ENCODE results near the gene CTNNAL1. TPM values are rescaled to one million over a fixed set of nuclear protein-coding genes. Genes with fewer than 3 reads are reported as not detected.

The CTNNAL1 gene
- total and polyA plus RNA-seq, 2 donors (not counting 1 experiment from before 2014, with no cell fraction given), result 0.04 to 1.5 TPM

- H3K79me2 ChIP-seq (ENCODE audit: control insufficient read depth, insufficient read depth, low read length), result no peaks in the 10 kb centered on the region
Observed at GRCh38 chr9:109026306-109026705, 13.0 kb upstream of the CTNNAL1 start.

GRCh38 chr9:109022873-109023272 is 9.6 kb upstream of the CTNNAL1 start:
- no peak overlapping the region for H3K9ac ChIP-seq (ENCODE audit: low read length)
- no peaks in the 10 kb centered on the region for H3K79me2 ChIP-seq (ENCODE audit: control insufficient read depth, insufficient read depth, low read length)
- H3K4me1 ChIP-seq (ENCODE audit: control insufficient read depth in 2 of 2, insufficient read depth in 2 of 2, low read length in 2 of 2), result no peaks in the 10 kb centered on the region
- no peak overlapping the region for H3K27ac Mint-ChIP-seq
- H4K20me1 ChIP-seq (ENCODE audit: control insufficient read depth, insufficient read depth, low read length, poor library complexity, severe bottlenecking), result no peaks in the 10 kb centered on the region
- no peaks in the 10 kb centered on the region for H3K9me3 Mint-ChIP-seq (ENCODE audit: insufficient read depth)
- H3K27me3 ChIP-seq (replicated peaks in 1 of 4; ENCODE audit: control extremely low read depth in 1 of 4, control insufficient read depth in 3 of 4, insufficient read depth in 4 of 4, low read length in 3 of 4), result no peaks in the 10 kb centered on the region
- ATAC-seq (ENCODE audit: low read depth) (no peak), DNase-seq (no peak)
- no peak overlapping the region for H3K4me3 ChIP-seq (ENCODE audit: control extremely low read depth in 1 of 5, extremely low read depth in 1 of 5, insufficient read depth in 1 of 5, low read depth in 2 of 5, low read length in 4 of 5)
- H3K27ac ChIP-seq (ENCODE audit: low read length in 2 of 2), result no peak overlapping the region
- no peak for TF ChIP-seq EZH2 (IDR thresholded peaks at IDR 0.05; ENCODE audit: borderline replicate concordance, insufficient read depth, low read depth, low read length, poor library complexity, severe bottlenecking)
- no peak for TF ChIP-seq CTCF (IDR thresholded peaks at IDR 0.05)
- no peaks in the 10 kb centered on the region for H3K9me3 ChIP-seq (ENCODE audit: control extremely low read depth in 1 of 3, control insufficient read depth in 2 of 3, insufficient read depth in 1 of 3, low read length in 2 of 3)
- CTCF ChIA-PET, result no interaction called here
- peaks cover under 1% of the 10 kb centered on the region for H3K4me1 Mint-ChIP-seq
- no peak overlapping the region for H3K4me2 ChIP-seq (replicated peaks; ENCODE audit: low read depth, low read length, poor library complexity, severe bottlenecking)
- no peak overlapping the region for H2AFZ ChIP-seq (ENCODE audit: insufficient read depth, low read depth, low read length, poor library complexity, severe bottlenecking)
- H3K36me3 ChIP-seq (replicated peaks in 1 of 2; ENCODE audit: control extremely low read depth in 1 of 2, control insufficient read depth in 1 of 2, extremely low read depth in 1 of 2, insufficient read depth in 2 of 2, low read length in 1 of 2), result peaks cover 9 to 31% of the 10 kb centered on the region in 2 experiments
- intact Hi-C loops (cut with micrococcal nuclease), result no loop called here
- POLR2A ChIA-PET, result no interaction called here
- no peaks in the 10 kb centered on the region for H3K27me3 Mint-ChIP-seq
- H3K4me3 Mint-ChIP-seq, result no peak overlapping the region

More at GRCh38 chr9:109026306-109026705, 13.0 kb upstream of the CTNNAL1 start:
- Mint-ChIP-seq H3K27ac (no peak overlapping the region), H3K27me3 (no peaks in the 10 kb centered on the region), H3K9me3 (ENCODE audit: insufficient read depth) (no peaks in the 10 kb centered on the region), H3K4me1 (no peaks in the 10 kb centered on the region), H3K4me3 (no peak overlapping the region)
- intact Hi-C loops (cut with micrococcal nuclease), result no loop called here
- TF ChIP-seq EZH2 (IDR thresholded peaks at IDR 0.05; ENCODE audit: borderline replicate concordance, insufficient read depth, low read depth, low read length, poor library complexity, severe bottlenecking) (no peak), CTCF (IDR thresholded peaks at IDR 0.05) (no peak)
- Histone ChIP-seq H3K4me2 (replicated peaks; ENCODE audit: low read depth, low read length, poor library complexity, severe bottlenecking) (no peak overlapping the region), H3K27me3 (replicated peaks in 1 of 4; ENCODE audit: control extremely low read depth in 1 of 4, control insufficient read depth in 3 of 4, insufficient read depth in 4 of 4, low read length in 3 of 4) (no peaks in the 10 kb centered on the region), H3K27ac (ENCODE audit: low read length in 2 of 2) (no peak overlapping the region), H3K9ac (ENCODE audit: low read length) (no peak overlapping the region), H4K20me1 (ENCODE audit: control insufficient read depth, insufficient read depth, low read length, poor library complexity, severe bottlenecking) (no peaks in the 10 kb centered on the region), H3K9me3 (ENCODE audit: control extremely low read depth in 1 of 3, control insufficient read depth in 2 of 3, insufficient read depth in 1 of 3, low read length in 2 of 3) (no peaks in the 10 kb centered on the region), H2AFZ (ENCODE audit: insufficient read depth, low read depth, low read length, poor library complexity, severe bottlenecking) (no peak overlapping the region), H3K4me3 (ENCODE audit: control extremely low read depth in 1 of 5, extremely low read depth in 1 of 5, insufficient read depth in 1 of 5, low read depth in 2 of 5, low read length in 4 of 5) (no peak overlapping the region), H3K36me3 (replicated peaks in 1 of 2; ENCODE audit: control extremely low read depth in 1 of 2, control insufficient read depth in 1 of 2, extremely low read depth in 1 of 2, insufficient read depth in 2 of 2, low read length in 1 of 2) (peaks cover 3 to 25% of the 10 kb centered on the region in 2 experiments), H3K4me1 (ENCODE audit: control insufficient read depth in 2 of 2, insufficient read depth in 2 of 2, low read length in 2 of 2) (no peaks in the 10 kb centered on the region)
- DNase-seq, result no peak
- CTCF ChIA-PET, result no interaction called here
- no peak for ATAC-seq (ENCODE audit: low read depth)
- POLR2A ChIA-PET, result no interaction called here
- WGBS (ENCODE audit: insufficient coverage), result 95% methylated on average over 7 of the region's 7 CpGs
